ENCODE data around the gene FMNL3.

FMNL3 gene

DNA sequence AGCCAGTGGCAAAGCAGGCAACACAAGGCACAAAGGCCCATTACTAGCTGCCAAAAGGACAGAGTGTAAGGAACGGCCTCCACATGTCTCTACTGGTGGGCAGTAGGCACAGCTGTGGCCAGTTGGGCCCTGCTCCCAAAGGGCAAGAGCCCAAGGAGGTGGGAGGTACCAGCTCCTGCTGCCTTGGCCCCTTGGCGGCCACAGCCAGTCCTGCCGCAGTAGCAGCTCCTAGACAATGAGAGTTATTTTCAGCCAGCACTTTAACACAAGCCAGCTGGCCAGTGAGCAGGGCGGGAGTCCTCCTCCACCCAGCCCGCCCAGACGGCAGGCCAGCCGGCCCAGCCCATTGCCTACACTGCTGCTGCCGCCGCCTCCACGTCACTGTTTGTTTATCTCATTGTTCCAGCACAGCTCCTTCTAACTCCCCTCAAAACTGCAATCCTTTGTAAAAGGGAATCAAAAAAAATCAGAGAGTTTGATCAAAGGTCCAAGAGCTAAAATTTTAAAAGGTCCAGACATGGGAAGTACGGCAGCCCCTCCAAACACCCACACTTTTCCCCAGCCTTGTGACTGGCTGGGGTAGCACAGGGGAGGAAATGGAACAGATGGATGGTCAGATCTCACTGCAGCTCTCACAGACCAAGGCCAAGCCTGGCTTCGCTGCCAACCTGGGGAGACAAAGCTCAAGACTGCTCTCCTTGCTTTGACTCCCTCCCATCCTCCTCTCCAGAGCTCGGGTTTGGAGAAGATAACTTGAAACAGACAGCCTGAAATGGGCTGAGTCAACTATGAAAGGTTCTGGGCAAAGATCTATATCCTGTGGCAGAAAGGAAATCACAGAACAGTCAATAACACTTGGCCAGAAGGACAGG lies 33.5 kb downstream of the FMNL3 start:
- DNase-seq = peak; percentile 97

DNA sequence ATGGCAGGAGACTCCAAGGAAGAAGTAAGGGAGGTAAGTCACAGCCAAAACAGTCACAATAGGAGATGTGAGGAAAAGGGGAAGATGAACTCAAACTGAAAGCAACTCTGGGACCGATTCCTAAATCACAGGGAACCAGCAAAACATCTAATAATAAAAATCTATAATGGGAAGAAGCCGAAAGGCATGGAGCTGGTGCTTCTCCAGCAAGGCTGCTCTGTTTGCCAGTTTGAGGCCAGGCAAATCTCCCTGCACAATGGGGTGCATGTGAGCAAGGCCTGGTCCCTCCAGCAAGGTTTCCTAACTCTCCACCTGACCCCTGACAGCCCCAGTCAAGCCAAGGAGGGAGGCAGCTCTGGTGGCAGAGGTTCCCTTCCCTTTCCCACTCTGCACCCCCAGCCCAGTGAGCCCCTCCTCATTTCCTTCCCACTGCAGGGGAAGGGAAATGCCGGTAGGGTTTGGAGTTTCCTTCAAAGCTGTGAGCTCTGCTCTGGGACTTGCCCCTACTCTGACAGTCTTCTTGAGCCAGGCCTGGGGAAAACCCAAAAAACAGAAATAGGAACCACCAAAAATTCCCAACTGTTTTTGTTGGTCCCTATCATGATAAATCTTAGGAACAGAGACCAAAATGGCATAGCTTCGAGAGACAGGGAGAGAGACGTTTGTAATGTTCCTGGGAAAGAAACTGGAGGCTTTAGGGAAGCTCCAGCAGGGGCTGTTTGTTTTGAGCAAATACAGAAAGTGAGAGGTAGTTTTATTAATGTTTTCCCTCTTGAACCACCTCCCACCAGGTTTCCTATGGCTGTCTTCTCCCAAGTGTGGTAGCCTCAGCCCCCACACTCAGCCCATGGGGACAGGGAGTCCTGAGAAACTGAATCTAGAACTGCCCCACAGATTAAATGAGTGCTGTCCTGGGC lies 34.6 kb downstream of the FMNL3 start:
- no peak for DNase-seq

DNA sequence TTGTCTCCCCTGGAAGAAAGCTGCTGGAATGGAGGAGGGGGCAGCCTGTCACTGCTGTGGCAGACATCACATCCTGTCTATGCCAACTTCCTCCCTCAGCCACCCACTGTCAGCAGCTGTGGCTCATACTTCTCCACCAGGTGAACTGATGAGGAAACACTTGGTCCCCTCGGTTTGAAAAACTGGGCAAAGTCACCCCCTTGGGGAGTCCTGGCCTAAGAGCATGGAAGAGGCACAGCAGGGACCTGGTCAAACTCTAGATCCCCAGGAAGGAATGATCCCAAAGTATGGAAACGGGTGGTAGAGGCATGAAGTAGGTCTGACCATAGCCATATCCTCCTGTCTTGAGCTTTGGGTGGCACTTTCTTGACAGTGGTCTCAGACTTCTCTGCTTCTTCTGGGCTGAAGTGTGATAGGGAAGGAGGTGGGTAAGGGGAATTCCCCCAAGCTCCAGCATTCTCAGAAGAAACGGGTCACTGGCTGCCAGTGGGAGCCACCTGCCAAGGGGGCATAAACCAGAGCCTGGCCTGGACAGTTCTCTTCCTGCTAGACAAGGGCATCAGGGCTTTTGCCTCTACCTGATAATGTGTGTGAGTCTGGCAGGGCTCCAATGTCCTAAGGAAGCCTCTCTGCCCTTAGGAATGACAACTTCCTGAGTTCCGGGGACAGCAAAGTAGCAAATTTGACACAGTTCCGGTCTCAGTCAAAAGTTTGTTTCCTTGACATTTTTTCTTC lies 36.0 kb downstream of the FMNL3 start:
- no peak for DNase-seq

DNA sequence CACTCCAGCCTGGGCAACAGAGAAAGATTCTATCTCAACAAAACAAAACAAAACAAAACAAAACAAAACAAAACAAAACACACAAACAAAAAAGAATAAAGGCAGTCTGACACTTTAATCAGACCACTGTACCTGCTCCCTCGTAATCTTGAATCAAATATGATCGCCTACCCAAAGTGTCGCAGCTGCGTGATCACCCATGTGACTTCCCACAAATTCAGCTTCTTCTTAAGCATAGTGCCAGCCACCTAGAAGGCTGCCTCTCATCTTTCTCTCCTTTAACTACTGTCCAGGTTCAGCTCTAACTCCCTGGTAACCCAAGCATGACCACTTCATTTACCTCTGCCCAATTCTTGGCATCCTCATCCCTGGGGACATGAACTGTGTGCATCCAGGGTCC lies 37.4 kb downstream of the FMNL3 start:
- no peak for DNase-seq

DNA sequence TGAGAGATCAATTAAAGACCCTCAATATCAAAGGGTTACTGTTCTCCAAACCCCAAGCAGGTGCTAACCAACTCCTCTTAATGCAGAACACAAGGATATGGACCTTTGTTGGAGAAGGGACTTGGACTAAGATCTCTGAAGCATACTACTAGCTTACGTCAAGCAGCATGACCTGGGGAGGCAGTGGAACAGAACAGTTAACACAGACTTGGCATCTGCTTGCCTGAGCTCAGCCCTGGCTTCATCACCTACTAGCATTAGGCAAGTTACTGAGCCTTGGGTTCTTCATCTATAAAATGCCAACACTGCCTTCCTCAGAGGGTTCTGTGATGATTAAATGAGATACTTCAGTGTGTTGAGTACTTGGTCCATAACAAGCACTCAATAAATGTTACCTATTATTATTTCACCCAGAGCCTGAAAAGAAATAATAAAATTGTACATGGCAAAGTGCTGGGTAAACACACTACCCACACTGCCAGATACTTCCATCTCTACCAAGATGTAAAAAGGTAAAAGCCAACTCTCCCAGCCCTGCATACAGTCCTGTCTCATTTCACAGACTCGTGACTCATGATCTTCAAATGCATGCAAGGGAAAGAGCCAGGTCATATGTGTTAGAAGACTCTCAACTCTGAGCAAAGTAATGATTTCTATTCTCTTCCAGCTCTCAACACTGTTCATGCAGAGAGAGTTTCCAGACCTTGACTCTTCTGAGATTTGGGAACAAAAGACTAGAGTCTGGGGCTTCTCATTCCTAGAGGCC lies 39.7 kb downstream of the FMNL3 start:
- DNase-seq = no peak

DNA sequence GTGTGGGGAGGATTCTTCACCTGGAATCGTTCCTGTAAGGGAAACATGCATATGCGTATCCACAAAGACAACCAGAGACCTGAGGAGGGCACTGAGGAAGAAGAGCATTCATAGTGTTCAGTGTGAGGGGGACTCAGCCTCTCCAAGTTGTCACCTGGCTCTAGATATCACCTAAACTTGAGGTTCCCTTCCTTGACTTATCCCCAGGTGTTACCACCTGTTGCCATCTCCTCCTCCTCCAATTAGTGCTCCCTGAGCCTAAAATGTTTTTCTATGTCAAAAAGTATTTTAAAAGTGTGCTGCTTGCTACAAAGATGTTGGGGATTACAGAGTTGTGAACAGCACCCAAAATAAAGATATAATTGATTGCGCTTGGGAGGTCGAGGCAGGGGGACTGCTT lies 41.0 kb downstream of the FMNL3 start:
- no peak for DNase-seq

DNA sequence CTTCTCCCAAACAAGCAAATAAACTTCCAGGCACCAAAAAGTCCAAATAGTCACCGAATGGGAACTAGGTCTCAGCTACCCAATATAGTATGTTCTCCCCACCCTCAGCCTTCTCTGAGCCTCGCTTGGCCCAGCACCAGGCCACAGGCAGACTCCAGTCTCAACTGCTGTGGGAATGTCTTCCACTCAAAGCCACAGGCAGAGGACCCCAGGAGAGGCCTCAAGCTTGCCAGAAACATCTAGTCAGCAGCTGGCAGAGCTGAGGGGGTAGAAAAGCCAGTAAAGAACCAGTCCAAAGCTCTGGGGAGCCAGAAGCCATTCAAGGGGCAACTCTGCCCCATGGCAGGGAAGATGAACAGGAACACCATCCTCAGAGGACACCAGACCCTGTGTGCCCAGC lies 41.8 kb downstream of the FMNL3 start:
- DNase-seq = peak; percentile 69

DNA sequence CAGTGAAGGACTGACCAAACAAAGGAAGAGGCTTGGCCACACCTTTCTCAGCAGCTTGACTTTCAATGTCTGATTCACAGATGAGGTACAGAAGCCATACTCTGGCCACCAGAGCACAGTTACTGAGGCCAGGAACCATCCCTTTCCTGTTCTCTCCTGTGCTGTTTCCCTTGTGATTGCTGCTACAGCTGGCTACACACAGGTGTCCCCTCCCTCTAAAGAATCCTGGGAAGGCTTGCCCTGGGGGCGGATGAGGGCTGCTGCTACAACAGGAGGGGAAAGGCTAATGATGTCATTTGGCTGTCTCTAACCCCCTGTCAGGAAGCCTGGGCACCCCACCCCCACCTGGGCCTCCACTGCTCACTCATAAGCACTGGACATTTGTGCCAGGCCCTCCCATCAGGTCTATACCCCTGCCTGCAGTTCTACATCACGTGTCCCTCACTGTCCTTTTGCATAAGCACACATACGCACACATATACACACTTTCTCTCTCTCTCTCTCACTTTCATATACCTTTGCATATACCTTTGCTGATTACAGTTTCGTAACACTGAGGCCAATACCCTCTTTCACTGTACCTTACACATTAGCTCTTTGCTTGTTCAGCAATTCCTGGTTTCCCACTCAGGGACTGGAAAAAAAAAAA lies 42.5 kb downstream of the FMNL3 start:
- DNase-seq = no peak

DNA sequence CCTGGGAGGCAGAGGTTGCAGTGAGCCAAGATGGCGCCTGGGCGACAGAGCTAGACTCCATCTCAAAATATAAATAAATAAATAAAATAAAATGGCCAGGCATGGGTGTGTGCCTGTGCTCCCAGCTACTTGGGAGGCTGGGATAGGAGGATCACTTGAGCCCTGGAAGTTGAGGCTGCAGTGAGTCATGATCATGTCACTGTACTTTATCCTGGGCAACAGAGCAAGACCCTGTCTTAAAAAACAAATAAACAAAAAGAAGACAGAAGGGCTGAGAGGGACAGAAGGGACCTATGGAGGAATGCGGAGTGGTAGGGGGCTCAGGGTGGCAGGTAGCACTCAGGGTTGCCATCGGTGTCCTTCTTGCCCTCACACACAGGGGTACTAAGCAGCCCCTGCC lies 43.0 kb downstream of the FMNL3 start:
- DNase-seq = no peak

DNA sequence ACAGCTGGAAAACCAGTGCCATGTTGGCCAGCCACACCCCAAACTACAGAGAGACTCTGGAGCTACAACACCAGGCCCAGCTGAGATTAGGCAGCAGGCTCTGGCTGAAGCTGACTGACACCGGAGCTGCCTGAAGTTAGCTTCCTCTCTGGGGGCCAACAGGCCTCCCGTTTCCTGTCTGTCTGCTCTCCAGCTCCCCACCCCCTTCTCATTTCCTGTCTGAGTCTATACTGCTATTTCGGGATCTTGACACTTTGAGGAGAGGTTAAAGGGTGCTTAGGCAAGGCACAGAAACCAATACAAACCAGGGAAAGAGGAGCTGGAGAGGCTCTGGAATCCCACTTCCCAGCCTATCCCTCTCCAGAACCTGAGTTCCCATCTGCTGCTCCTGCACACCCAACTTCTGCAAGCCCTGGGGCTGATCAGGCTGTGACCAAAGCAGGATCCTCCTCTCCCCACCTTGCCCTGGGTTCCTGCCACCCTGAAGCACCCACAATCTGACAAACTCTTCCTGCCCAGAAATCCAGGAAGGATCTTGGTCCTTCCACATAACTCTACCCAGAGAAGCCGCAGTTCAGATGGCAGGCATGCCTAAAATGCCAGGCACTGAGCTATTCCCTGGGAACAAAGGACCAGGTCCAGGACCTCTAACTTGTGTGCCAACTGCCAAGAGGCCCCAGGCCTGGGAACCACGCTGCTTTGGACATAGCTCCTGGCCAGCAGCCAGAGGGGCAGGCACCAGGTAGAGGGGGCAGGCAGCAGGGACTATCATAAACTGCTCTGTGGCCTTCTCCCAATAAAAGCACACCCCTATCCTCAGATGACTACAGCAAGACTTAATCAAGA lies 44.0 kb downstream of the FMNL3 start:
- DNase-seq = peak; percentile 90

DNA sequence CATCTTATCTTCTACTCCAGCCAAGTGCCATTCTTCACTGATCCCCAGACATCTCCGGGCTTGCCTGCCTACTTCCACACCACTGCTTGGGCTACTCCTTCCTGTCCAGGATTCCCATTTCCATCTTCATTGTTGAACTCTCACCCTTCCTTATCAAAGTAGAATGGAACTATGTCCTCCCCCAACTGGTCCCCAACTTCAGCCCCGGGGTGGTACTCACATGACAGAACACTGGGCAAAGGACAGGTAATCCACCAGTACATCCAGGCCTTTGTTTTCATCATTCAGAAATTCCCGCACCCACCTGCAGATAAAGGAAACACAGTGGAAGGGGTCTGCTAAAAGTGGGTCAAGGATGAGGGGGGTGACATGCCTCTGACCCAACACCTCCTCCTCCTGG lies 45.5 kb downstream of the FMNL3 start:
- no peak for DNase-seq

DNA sequence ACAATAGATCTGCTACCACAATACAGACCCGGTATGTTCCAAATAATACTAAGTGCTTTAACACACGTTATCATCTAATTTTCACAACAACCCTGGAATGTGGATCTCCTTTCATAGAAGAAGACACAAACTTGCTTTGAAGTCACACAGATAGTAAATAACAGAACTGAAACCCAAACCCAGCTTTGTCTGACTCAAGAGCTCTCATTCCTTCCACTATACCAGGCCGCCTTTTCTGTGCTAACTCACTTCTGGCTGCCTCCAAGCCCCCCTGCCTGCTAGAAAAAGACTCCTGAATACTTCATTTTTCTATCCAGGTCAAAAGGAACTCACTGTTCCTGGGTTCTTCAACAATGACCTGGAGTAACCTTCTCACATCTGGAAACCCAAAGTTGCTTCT lies 46.0 kb downstream of the FMNL3 start:
- DNase-seq = no peak

DNA sequence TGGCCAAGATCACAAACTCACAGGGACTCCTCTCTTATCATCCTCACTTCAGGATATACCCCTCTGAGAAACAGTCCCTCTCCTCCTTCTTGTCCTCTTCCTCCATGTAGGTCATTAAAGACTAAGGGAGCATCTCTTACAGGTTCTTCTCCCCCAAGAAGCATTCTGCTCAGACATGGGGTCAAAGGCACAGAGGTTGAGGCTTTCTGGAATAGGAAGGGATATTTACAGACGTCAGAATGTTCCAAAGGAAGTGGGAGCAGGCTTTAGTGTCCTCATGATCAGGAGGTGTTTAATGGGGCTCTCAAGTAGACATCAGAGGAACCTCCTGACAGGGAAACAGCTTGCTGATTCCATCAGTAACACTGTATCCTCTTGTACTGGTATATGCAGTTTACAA lies 47.5 kb downstream of the FMNL3 start:
- no peak for DNase-seq

DNA sequence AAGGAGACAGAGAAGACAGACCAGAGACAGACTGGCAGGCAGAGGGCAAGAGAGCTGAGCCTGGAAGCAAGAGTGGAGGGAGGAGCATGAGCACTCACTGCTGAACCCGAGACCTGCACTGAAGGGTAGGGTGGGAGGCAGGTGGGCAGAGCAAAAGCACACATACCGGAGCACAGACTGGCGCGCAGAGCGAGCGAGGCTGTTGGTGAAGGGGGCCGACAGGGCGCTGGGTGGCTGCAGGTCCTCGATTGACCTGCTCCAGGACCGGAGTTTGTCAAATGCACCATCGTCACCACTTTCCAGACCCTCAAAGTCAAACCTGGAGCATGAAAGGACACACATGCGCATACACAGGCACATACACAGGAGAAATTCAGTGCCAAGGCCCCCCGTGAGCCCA lies 48.9 kb downstream of the FMNL3 start:
- DNase-seq = no peak

DNA sequence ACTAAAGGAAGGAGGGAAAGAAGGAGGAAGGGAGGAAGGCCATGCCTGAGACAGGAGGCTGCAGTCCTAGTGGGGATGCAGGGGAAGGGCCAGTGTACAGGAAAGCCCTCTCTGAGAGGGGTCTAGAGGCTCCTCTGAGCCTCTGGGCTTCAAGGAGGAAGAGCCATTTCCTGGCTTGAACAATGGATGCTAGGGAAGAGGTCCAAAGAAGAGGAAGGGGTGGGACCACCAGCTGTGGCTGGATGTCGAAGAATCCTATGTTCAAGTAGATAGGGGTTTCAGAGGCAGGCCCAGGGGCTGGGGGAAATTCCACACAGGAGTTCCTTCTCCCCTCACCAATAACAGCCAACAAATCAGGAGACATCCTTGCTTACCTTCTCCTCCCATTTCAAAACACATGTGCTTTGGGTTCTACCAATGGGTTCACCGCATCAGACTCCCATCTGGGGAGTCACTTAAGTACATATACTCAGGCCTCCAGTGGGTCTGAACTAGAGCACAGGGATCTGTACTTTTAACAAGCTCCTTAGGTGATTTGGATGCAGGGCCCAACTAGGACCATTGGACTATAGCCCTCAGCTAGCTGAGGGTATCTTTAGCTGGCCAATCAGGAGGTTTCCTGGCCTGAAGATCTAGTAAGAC lies 51.5 kb downstream of the FMNL3 start:
- no peak for DNase-seq

DNA sequence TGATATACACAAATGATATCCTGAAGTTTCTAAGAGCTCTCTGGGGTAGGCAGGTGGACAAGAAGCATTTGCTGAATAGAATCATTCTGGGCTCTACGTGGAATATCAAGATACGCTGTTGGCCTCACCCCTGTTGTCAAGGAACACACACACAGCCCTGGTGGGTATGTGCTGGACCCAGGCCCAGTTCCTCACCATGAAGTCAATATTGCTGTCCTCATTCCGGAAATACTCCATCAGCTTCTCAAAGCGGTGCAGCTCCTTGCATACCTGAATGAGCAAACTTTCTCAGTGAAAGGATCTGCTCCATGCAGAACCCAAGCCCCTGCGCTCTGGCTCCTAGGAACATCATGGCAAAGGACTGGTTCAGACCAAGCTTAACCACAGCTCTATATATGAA lies 52.5 kb downstream of the FMNL3 start:
- DNase-seq = no peak

DNA sequence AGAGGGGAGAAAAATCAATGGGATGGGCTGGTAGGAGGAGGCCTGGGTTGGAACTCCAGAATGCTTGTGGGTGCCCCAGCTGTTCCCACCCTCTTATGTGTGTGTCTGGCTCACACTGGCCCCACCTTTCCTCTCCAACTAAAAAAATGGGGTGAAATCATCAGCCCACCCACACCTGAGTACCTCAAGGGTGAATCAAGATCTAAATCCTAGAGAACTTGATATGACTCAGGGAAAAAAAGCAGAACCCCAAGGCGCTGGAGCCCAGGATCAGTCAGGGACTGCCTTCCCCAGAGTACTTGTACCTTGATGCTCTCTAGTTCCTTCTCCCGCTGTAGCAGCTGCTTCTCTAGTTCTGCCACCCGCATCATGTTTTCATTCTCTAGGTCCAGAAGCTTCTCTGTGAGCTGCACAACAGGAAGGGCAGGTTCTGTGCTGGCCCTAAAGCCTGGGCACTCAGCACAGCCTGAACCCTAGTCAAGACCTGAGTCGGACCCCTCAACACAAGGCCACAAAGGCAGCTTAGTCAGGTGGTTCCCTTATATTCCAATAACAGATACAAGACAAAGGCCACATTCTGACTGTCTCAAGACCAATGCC lies 54.2 kb downstream of the FMNL3 start:
- DNase-seq = no peak

DNA sequence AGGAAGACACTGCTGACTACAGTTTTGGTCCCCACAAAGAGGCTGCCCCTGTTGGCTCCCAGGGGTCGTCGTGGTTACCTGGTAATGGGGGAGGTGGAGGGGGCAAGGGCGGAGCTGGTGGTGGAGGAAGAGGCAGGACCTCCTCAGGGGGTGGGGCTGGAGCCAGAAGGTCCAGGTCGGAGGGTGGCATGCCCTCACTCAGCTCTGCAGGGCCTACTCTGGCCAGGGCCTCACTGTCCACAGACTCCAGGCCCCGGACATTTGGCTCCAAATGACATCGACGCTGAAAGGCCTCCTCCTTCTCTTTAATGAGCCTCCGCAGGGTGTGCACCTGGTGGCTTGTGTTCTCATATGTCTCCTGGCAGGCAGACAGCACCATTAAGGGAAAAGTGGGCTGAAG lies 55.4 kb downstream of the FMNL3 start:
- no peak for DNase-seq

DNA sequence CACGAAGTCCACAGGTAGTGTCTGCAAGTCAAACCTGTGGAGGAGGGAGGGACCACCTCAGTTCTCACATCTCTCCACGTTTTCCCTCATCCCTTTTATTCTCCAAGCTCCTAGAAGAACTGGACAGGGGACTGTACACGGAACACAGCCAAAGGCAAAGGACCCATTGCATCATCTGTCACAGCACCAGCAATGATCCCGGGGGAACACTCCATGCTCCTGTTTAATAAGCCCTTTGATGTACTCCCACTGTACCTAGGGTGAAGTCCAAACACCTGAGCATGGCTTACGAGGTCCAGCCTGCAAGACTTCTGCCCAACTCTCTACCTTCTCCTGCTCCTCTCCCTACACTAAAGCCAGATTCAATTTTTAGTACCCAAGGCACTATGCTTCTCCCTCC lies 57.3 kb downstream of the FMNL3 start:
- no peak for DNase-seq

DNA sequence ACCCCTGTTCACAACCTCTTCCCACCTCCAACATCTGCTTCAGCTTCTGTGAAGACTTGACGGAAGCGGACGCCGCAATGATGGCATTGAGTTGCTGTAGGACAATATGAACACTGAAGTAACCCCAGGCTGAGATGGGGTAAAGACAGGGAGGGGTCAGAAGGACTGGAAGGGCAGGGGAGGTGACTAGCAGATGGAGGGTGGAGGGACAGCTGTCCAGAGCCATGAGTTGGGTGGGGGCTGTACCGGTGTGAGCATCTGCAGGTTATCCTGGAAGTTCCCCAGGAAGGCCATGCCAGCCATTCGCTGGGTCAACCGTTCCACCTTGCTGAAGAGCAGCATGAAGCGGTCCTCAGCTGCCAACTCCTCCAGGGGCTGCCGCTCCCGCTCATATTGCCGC lies 57.8 kb downstream of the FMNL3 start:
- DNase-seq = no peak
